PC-3 (cell line): ENCODE data around the gene NAIP. TPM values are rescaled to one million over a fixed set of nuclear protein-coding genes. Genes with fewer than 3 reads are reported as not detected.
"Not testable (repeated sequence)": the region's sequence is repeated elsewhere in the genome, so short reads cannot be mapped to it uniquely, and the experiment has no call there.

Experiments
- ATAC-seq: fragments of 200-7000 bp; cut with Tn5 transposase; 2 replicates; pipeline ENCODE4 v1.9.1; 2020; ENCODE audit warnings: mild to moderate bottlenecking, moderate library complexity
- BruUV-seq: library from RNA; stranded (reverse); fragments of 400-500 nt; replicated peaks from 2 replicates; lab custom pipeline; 2021; lab: Mats Ljungman, UMichigan
- CTCF ChIA-PET: fragments of 300-600 bp; sonication (Branson Sonifier 250); formaldehyde crosslinking; loops from one replicate; lab custom pipeline; 2022; ENCODE audit warnings: antibody characterized with exemption; lab: Charles Lee
- POLR2A ChIA-PET: fragments of 300-600 bp; sonication (Branson Sonifier 250); formaldehyde crosslinking; loops from one replicate; lab custom pipeline; 2022; ENCODE audit warnings: antibody characterized with exemption; ENCODE audit not compliant: unreplicated experiment; lab: Charles Lee
- DNase-seq: peaks from one replicate; pipeline ENCODE4 v3.0.0-alpha.2; 2015
- H2AFZ ChIP-seq: fragments of 300-600 bp; sonication (generic); 2 replicates; pipeline ENCODE4 v1.6.0; 2016; ENCODE audit warnings: antibody characterized with exemption, low read length
- H3F3A ChIP-seq: fragments of 300-600 bp; sonication (generic); one replicate; pipeline ENCODE4 v1.6.0; 2017; ENCODE audit warnings: antibody characterized with exemption, low read length, control low read depth, mild to moderate bottlenecking; ENCODE audit not compliant: unreplicated experiment
- H3K27ac ChIP-seq: fragments of 300-600 bp; sonication (generic); 2 replicates; pipeline ENCODE4 v1.5.1; 2016; ENCODE audit warnings: mild to moderate bottlenecking, low read length
- H3K27me3 ChIP-seq: fragments of 300-600 bp; sonication (generic); 2 replicates; pipeline ENCODE4 v1.6.1; 2016; ENCODE audit warnings: low read length, mixed read lengths
- H3K36me3 ChIP-seq: fragments of 300-600 bp; sonication (generic); 2 replicates; pipeline ENCODE4 v1.6.1; 2016; ENCODE audit warnings: low read depth, mixed run types, low read length, mixed read lengths
- H3K4me1 ChIP-seq: fragments of 300-600 bp; sonication (generic); 2 replicates; pipeline ENCODE4 v1.5.1; 2016; ENCODE audit warnings: low read length; ENCODE audit not compliant: insufficient read depth
- H3K4me2 ChIP-seq: fragments of 300-600 bp; sonication (generic); 2 replicates; pipeline ENCODE4 v1.6.0; 2016; ENCODE audit warnings: low read length
- H3K4me3 ChIP-seq: fragments of 300-600 bp; sonication (generic); 2 replicates; pipeline ENCODE4 v1.5.1; 2016; ENCODE audit warnings: mild to moderate bottlenecking, low read length, mixed read lengths
- H3K79me2 ChIP-seq: fragments of 300-600 bp; sonication (generic); 2 replicates; pipeline ENCODE4 v1.6.1; 2017; ENCODE audit warnings: low read length, mixed read lengths
- H3K9ac ChIP-seq: fragments of 300-600 bp; sonication (generic); 2 replicates; pipeline ENCODE4 v1.6.0; 2016; ENCODE audit warnings: mild to moderate bottlenecking, low read length
- H3K9me2 ChIP-seq: fragments of 300-600 bp; sonication (generic); replicated peaks from 2 replicates; pipeline ENCODE4 v1.6.1; 2016; ENCODE audit warnings: mixed run types, low read length, mixed read lengths
- H3K9me3 ChIP-seq: fragments of 300-600 bp; sonication (generic); 2 replicates; pipeline ENCODE4 v1.6.1; 2016; ENCODE audit warnings: low read length, mixed read lengths
- H4K20me1 ChIP-seq: fragments of 300-600 bp; sonication (generic); 2 replicates; pipeline ENCODE4 v1.6.1; 2016; ENCODE audit warnings: low read length, mixed read lengths
- intact Hi-C: fragments of 100-400 bp; cut with micrococcal nuclease; formaldehyde crosslinking; loops from 2 replicates; pipeline ENCODE4 v1.9.0; 2023
- total RNA-seq: library from RNA; depleted of rRNA; stranded (reverse); fragments of >200 nt; gene quantifications from 2 replicates; pipeline ENCODE4 v1.2.3, GENCODE V29; 2014

NAIP gene
- total RNA-seq, 1 experiment from 2014 or later, result 1.8 TPM

- H3F3A ChIP-seq, intact Hi-C loops, ATAC-seq, CTCF ChIA-PET, H3K9ac ChIP-seq, H4K20me1 ChIP-seq, H3K27me3 ChIP-seq, H3K9me3 ChIP-seq, H3K79me2 ChIP-seq, H2AFZ ChIP-seq, DNase-seq, H3K27ac ChIP-seq, H3K36me3 ChIP-seq, BruUV-seq, H3K4me3 ChIP-seq, H3K9me2 ChIP-seq, H3K4me1 ChIP-seq, POLR2A ChIA-PET, H3K4me2 ChIP-seq: not testable (repeated sequence)
Observed at GRCh38 chr5:71044128-71044527, 19.0 kb upstream of the NAIP start.

GRCh38 chr5:71031046-71031776 is 6.1 kb upstream of the NAIP start:
- DNase-seq, H3K27ac ChIP-seq, H3K4me2 ChIP-seq, ATAC-seq, CTCF ChIA-PET, H4K20me1 ChIP-seq, H3K9me2 ChIP-seq, H2AFZ ChIP-seq, H3K27me3 ChIP-seq, BruUV-seq, H3K4me3 ChIP-seq, H3K36me3 ChIP-seq, H3F3A ChIP-seq, POLR2A ChIA-PET, H3K4me1 ChIP-seq, intact Hi-C loops, H3K9me3 ChIP-seq, H3K9ac ChIP-seq, H3K79me2 ChIP-seq: not testable (repeated sequence)

GRCh38 chr5:71020643-71021042 is 4.5 kb downstream of the NAIP start:
- CTCF ChIA-PET, intact Hi-C loops, BruUV-seq, POLR2A ChIA-PET, H3F3A ChIP-seq, H3K4me2 ChIP-seq, H4K20me1 ChIP-seq, ATAC-seq, H3K9me3 ChIP-seq, H3K79me2 ChIP-seq, H3K9me2 ChIP-seq, H3K4me3 ChIP-seq, DNase-seq, H2AFZ ChIP-seq, H3K4me1 ChIP-seq, H3K36me3 ChIP-seq, H3K9ac ChIP-seq, H3K27ac ChIP-seq, H3K27me3 ChIP-seq: not testable (repeated sequence)

GRCh38 chr5:71018376-71019005 is 6.6 kb downstream of the NAIP start:
- ATAC-seq, H3K27me3 ChIP-seq, CTCF ChIA-PET, H3K4me3 ChIP-seq, H3K79me2 ChIP-seq, POLR2A ChIA-PET, intact Hi-C loops, H3K27ac ChIP-seq, H3K9ac ChIP-seq, BruUV-seq, H3K4me2 ChIP-seq, H3F3A ChIP-seq, H3K4me1 ChIP-seq, DNase-seq, H3K36me3 ChIP-seq, H4K20me1 ChIP-seq, H3K9me3 ChIP-seq, H3K9me2 ChIP-seq, H2AFZ ChIP-seq: not testable (repeated sequence)
